Left lobe of liver (tissue), 2 donors: Measurements from ENCODE around the gene KSR1. TPM values are rescaled to one million over a fixed set of nuclear protein-coding genes. Genes with fewer than 3 reads are reported as not detected.
"Not testable (repeated sequence)": the region's sequence is repeated elsewhere in the genome, so short reads cannot be mapped to it uniquely, and the experiment has no call there.

Experiments used
- ATAC-seq: fragments of 200-7000 bp; cut with Tn5 transposase; one replicate; pipeline ENCODE4 v1.9.1; 2020; ENCODE audit warnings: mild to moderate bottlenecking, moderate library complexity
- DNase-seq: peaks from one replicate; pipeline ENCODE4 v3.0.0-alpha.2; 2020; ENCODE audit warnings: low spot score
- total RNA-seq: library from RNA; stranded (reverse); gene quantifications from one replicate; pipeline ENCODE4 v1.2.1, GENCODE V29; 2021
- donor health status: DM: no; HTN: no; CAD: no; lungs with moderate emphysema.
- donor health status: DM: no; HTN: yes; CAD: no.

KSR1 gene
- total RNA-seq, 1 donor from 2014 or later = 11.4 TPM

- ATAC-seq (no peak), DNase-seq (no peak)
Observed at GRCh38 chr17:27490391-27490790, 34.1 kb downstream of the KSR1 start.

GRCh38 chr17:27491713-27492190, 35.5 kb downstream of the KSR1 start:
- DNase-seq = no peak

GRCh38 chr17:27492470-27492869, 36.2 kb downstream of the KSR1 start:
- ATAC-seq (no peak), DNase-seq (no peak)

More at GRCh38 chr17:27491713-27492190, 35.5 kb downstream of the KSR1 start:
- no peak for ATAC-seq

GRCh38 chr17:27493088-27493487, 36.8 kb downstream of the KSR1 start:
- ATAC-seq (no peak), DNase-seq (no peak)

GRCh38 chr17:27494192-27495091, 38.2 kb downstream of the KSR1 start:
- DNase-seq (peak; percentile 92), ATAC-seq (peak; percentile 89)

GRCh38 chr17:27495460-27495859, 39.2 kb downstream of the KSR1 start:
- no peak for ATAC-seq

GRCh38 chr17:27496005-27496404, 39.8 kb downstream of the KSR1 start:
- ATAC-seq = no peak
- no peak for DNase-seq

More at GRCh38 chr17:27495460-27495859, 39.2 kb downstream of the KSR1 start:
- DNase-seq = no peak

- peak; percentile 74 for ATAC-seq
Observed at GRCh38 chr17:27496437-27496943, 40.2 kb downstream of the KSR1 start.

GRCh38 chr17:27496971-27497370, 40.7 kb downstream of the KSR1 start:
- no peak for DNase-seq
- no peak for ATAC-seq

More at GRCh38 chr17:27496437-27496943, 40.2 kb downstream of the KSR1 start:
- peak; percentile 77 for DNase-seq

GRCh38 chr17:27497696-27498095, 41.4 kb downstream of the KSR1 start:
- DNase-seq = no peak

GRCh38 chr17:27498615-27499309, 42.5 kb downstream of the KSR1 start:
- ATAC-seq = no peak
- DNase-seq = no peak

More at GRCh38 chr17:27497696-27498095, 41.4 kb downstream of the KSR1 start:
- ATAC-seq = no peak

- DNase-seq = no peak
- ATAC-seq = no peak
Observed at GRCh38 chr17:27499451-27500265, 43.4 kb downstream of the KSR1 start.

- ATAC-seq = not testable (repeated sequence)
Observed at GRCh38 chr17:27501338-27501737, 45.1 kb downstream of the KSR1 start.

GRCh38 chr17:27502526-27503324, 46.5 kb downstream of the KSR1 start:
- DNase-seq = no peak
- no peak for ATAC-seq

More at GRCh38 chr17:27501338-27501737, 45.1 kb downstream of the KSR1 start:
- DNase-seq = not testable (repeated sequence)

GRCh38 chr17:27503611-27504010, 47.4 kb downstream of the KSR1 start:
- no peak for DNase-seq
- ATAC-seq = no peak

- ATAC-seq = no peak
Observed at GRCh38 chr17:27504188-27504995, 48.1 kb downstream of the KSR1 start.

GRCh38 chr17:27506348-27507218, 50.3 kb downstream of the KSR1 start:
- ATAC-seq = no peak
- DNase-seq = no peak

More at GRCh38 chr17:27504188-27504995, 48.1 kb downstream of the KSR1 start:
- no peak for DNase-seq
